GM11168 (cell line): ENCODE results near the gene RFK.

ENCODE experiments used
- in situ Hi-C: fragments of 300-500 bp; cut with MboI; formaldehyde crosslinking; loops from one replicate; pipeline ENCODE4 v1.12.0; 2022; ENCODE audit warnings: low sequenced_read_pairs; ENCODE audit not compliant: unreplicated experiment

RFK gene

DNA sequence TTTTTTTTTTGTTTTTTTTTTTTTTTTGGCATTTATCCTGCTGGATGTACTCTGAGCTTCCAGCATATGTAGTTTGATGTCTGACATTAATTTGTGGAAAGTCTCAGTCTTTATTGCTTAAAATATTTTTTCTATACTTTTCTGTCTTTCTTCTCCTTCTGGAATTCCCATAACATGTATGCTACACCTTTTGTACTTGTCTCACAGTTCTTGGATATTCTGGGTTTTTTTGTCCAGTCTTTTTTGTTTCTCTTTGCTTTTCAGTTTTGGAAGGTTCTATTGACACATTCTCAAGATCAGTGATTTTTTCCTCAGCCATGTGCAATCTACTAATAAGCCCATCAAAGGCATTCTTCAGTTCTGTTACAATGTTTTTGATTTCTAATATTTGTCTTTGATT lies 19.4 kb upstream of the RFK start:
- in situ Hi-C loops: no loop called here

DNA sequence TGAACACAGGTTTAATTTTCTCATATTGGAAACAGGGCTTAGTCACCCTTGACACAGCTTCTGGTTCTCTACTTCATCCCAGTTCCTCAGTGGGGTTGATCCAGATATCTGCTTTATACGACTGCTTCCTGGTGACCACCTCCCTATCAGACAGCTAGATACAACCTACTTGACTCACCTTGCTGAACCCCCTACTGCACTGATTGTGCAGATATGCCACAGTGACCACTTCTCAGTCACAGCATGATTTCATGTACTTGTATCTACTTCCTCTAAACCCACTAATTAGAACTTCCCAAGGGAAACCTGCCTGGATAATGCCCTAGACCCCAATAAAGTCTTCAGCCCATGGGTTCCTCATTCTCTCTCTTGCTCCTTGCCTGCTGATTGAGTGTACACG lies 18.4 kb upstream of the RFK start:
- in situ Hi-C loops: no loop called here

DNA sequence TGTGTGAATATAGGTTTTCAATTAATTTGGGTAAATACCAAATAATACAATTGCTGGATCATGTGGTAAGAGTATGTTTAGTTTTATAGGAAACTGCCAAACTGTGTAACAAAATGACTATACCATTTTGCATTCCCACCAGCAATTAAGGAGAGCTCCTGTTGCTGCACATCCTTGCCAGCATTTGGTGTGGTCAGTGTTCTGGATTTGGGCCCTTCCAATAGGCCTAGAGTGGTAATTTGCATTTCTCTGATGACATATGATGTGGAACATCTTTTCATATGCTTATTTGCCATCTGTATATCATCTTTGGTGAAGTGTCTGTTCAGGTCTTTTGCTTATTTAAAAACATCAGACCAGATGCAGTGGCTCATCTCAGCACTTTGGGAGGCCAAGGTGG lies 11.6 kb upstream of the RFK start:
- in situ Hi-C loops: no loop called here

DNA sequence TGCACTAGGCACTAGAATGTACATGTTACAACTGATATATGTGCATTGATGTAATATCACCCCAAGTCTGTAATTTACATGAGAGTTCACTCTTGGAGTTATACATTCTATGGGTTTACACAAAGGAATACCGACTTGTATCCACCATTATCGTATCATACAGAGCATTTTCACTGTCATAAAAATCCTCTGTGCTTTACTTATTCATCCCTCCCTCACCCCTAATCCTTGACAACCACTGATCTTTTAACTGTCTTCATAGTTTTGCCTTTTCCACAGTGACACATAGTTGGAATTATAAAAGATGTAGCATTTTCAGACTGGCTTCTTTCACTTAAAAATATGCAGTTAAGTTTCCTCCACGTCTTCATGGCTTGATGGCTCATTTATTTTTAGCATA lies 11.1 kb upstream of the RFK start:
- in situ Hi-C loops: no loop called here

GRCh38 chr9:76404401-76404800 lies 10.2 kb upstream of the RFK start:
- in situ Hi-C loops: no loop called here

- in situ Hi-C loops: no loop called here
These were observed 9.1 kb upstream of the RFK start for GRCh38 chr9:76403352-76403751.

DNA sequence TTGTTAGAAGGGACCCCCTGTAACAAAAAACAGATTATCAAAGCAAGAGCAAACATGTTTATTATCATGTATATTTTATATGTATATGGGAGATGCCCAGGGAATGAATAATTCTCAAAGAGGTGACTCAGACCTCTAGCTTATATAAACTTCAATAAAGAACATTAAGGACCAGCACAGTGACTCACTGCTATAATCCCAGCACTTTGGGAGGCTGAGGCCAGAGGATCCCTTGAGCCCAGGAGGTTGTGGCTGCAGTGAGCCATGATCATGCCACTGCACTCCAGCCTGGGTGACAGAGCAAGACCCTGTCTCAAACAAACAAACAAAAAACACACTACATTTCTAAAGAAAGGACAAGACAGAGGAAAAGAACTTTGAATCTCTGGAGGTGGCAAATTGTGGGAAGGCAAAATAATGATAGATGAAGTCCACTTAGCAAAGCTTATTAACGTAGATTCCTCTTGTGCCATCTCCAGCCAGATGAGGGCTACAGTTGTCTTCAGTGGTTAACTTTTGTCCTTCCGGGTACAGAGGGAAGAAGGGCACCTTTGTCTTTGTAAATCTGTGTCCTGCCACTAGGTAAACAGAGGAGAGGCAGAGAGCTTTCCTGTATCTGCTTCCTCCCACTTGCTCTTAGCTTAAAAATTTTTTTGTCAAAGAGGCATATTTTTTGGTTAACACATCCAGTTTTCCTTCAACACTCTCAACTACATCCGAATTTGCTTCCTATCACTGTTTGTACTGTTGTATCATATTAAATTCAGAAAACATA lies 7.5 kb upstream of the RFK start:
- in situ Hi-C loops: no loop called here

- in situ Hi-C loops: no loop called here
These were observed 7.0 kb upstream of the RFK start for GRCh38 chr9:76401176-76401575.

- in situ Hi-C loops: no loop called here
These were observed 6.4 kb upstream of the RFK start for GRCh38 chr9:76400534-76401096.

GRCh38 chr9:76399856-76400255 lies 5.6 kb upstream of the RFK start:
- in situ Hi-C loops: no loop called here

- in situ Hi-C loops: no loop called here
These were observed 2.4 kb upstream of the RFK start for GRCh38 chr9:76396597-76396996.

- in situ Hi-C loops: no loop called here
These were observed 1.9 kb upstream of the RFK start for GRCh38 chr9:76396144-76396543.

- in situ Hi-C loops: no loop called here
These were observed 1.2 kb upstream of the RFK start for GRCh38 chr9:76395381-76395780.

GRCh38 chr9:76394960-76395252 lies 680 bp upstream of the RFK start:
- in situ Hi-C loops: no loop called here

DNA sequence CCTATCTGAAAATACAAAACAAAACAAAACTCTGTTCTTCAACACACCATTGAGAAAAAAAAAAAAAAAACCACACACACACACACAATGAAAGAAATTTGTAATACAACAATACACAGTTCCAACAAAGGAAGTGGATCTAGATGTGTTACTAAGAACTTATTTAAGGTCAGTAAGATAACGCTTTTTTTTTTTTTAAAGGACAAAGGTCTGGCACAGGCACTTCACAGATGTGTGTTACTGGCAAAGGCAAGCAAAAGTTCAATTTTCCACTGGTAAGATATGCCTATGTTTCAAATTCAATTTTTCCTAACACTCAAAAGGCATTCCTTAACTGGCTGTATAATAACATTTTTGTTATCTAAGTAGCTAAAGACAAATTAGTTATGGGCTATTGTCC lies 3.6 kb downstream of the RFK start:
- in situ Hi-C loops: no loop called here

DNA sequence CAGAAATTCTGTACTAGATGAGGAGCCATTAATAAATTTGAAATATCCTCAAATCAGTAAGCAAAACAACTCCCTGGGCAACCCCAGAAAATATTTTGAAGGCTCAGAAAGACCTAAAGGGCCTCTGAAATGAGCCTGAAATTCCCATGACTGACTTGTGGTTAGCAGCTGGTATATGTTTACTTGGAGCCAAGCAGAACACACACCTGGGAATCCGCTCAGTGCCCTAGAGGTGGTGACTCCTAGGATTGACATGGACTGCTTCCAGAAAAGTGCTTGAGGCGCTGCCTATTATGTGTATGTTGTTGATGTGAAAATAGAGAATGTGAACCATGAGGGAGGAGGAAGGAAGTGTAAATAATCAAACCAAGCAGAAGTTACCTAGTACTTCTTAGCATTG lies 14.7 kb downstream of the RFK start:
- in situ Hi-C loops: no loop called here

GRCh38 chr9:76378367-76379073 lies 15.7 kb downstream of the RFK start:
- in situ Hi-C loops: no loop called here

GRCh38 chr9:76377791-76378190 lies 16.4 kb downstream of the RFK start:
- in situ Hi-C loops: no loop called here

DNA sequence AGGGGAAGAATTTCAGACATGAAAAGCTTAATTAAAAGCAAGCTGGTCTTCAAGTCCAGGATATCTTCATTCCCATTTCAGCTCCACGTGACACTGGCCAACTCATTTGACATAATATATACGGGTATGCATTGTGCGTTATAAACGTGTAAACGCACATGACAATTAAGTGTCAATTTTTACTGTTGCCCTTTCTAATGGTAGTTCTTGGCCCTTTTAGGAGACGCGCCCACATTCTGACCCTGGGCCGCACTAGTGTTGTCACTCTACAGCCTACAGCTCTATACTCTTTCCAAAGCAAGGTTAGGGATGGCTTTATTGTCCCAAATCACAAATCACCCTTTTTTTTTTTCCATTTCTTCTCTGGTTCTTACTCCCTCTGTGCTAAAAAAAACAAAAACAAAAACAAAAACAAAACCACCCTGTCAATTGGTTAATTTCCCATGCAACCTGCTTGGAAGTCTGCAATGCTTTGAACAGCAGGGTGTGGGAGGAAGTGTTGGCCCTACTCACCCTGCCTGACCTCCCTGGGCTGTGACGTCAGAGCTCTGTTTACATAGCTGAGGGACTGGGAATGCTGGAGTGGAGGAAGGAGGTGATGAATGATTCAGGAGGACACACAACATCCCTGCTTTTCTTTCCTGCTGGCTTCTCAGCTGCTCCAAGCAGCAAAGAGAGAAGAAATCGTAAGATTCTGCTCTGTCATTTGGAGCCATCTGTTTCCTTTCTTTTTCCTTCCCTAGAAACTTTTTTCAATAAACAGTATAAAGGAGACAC lies 19.3 kb downstream of the RFK start:
- in situ Hi-C loops: no loop called here

DNA sequence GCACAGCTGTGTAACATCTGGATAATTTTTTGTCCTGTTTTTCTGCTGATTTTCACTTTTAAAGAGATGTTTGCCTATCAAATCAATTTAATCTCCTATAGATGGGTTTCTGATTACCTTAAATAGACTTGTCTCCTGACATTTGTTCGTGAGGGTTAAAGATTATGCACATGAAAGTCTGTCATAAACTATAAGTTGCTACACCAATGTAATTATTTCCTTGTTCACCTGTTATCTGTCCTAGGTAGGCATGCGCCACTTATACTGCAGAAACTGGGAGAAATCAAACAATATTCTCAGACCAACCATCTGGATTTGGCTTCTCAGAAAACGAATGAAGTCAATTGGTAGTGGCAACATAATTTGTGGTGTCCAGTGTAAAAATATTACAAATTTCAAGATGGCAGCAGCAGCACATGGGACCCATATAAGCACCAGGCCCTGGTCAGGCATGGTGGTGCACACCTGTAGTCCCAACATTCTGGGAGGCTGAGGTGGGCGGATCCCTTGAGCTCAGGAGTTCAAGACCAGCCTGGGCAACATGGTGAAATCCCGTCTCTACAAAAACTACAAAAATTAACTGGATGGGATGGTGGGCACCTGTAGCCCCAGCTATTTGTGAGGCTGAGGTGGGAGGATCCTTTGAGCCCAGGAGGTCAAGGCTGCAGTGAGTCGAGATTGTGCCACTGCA lies 20.3 kb downstream of the RFK start:
- in situ Hi-C loops: no loop called here
